GM19193 (cell line): Measurements from ENCODE around the gene FOXP3.

Experiments
- POLR2A ChIP-seq: IDR thresholded peaks from 4 replicates; pipeline ENCODE4 v1.6.1; 2011; ENCODE audit not compliant: insufficient read depth, insufficient read length; ENCODE audit errors: extremely low read depth

The FOXP3 gene

GRCh38 chrX:49277535-49277830, 13.0 kb upstream of the FOXP3 start:
- no peak for TF ChIP-seq POLR2A

- no peak for TF ChIP-seq POLR2A
Measured at GRCh38 chrX:49276671-49277534, 12.4 kb upstream of the FOXP3 start.

- TF ChIP-seq POLR2A = no peak
Measured at GRCh38 chrX:49276207-49276606, 11.7 kb upstream of the FOXP3 start.

GRCh38 chrX:49273181-49273727, 8.7 kb upstream of the FOXP3 start:
- TF ChIP-seq POLR2A = no peak

- no peak for TF ChIP-seq POLR2A
Measured at GRCh38 chrX:49272421-49272820, 7.9 kb upstream of the FOXP3 start.

GRCh38 chrX:49271341-49271740, 6.8 kb upstream of the FOXP3 start:
- no peak for TF ChIP-seq POLR2A

GRCh38 chrX:49270249-49270921, 5.9 kb upstream of the FOXP3 start:
- no peak for TF ChIP-seq POLR2A

GRCh38 chrX:49269767-49270248, 5.3 kb upstream of the FOXP3 start, which contains the start of gene PPP1R3F:
Gene PPP1R3F (plus strand): TSS chrX:49269793. CDS start chrX:49269870, 77 bp downstream.
- peak; percentile 56 for TF ChIP-seq POLR2A

- peak; percentile 73 for TF ChIP-seq POLR2A
Measured at GRCh38 chrX:49269010-49269766, 4.7 kb upstream of the FOXP3 start.

- no peak for TF ChIP-seq POLR2A
Measured at GRCh38 chrX:49268702-49269009, 4.1 kb upstream of the FOXP3 start.

GRCh38 chrX:49266523-49267445, 2.3 kb upstream of the FOXP3 start:
- no peak for TF ChIP-seq POLR2A

GRCh38 chrX:49263631-49264030, 879 bp downstream of the FOXP3 start:
- TF ChIP-seq POLR2A = no peak

- TF ChIP-seq POLR2A = no peak
Measured at GRCh38 chrX:49262603-49263002, 1.9 kb downstream of the FOXP3 start.
